NCI-H460 (cell line): ENCODE measurements around the gene ARHGAP12. TPM values are rescaled to one million over a fixed set of nuclear protein-coding genes. Genes with fewer than 3 reads are reported as not detected.

Source experiments
- DNase-seq: peaks from one replicate; pipeline ENCODE4 v3.0.0-alpha.2; 2016; ENCODE audit warnings: low read depth; ENCODE audit errors: extremely low read depth
- total RNA-seq: library from RNA; depleted of rRNA; stranded (reverse); fragments of >200 nt; shearing (Covaris generic); gene quantifications from 2 replicates; pipeline ENCODE4 v1.2.3, GENCODE V29; 2014

ARHGAP12 gene
- total RNA-seq, 1 experiment from 2014 or later: 35.9 TPM

GRCh38 chr10:31886885-31887284 lies 41.7 kb downstream of the ARHGAP12 start:
- no peak for DNase-seq

GRCh38 chr10:31885971-31886370 lies 42.7 kb downstream of the ARHGAP12 start:
- no peak for DNase-seq

GRCh38 chr10:31884386-31884785 lies 44.2 kb downstream of the ARHGAP12 start:
- DNase-seq: no peak

GRCh38 chr10:31883397-31883796 lies 45.2 kb downstream of the ARHGAP12 start:
- DNase-seq: no peak

- DNase-seq: no peak
These were observed 50.1 kb downstream of the ARHGAP12 start for GRCh38 chr10:31878486-31878885.

- DNase-seq: no peak
These were observed 51.8 kb downstream of the ARHGAP12 start for GRCh38 chr10:31876652-31877352.

GRCh38 chr10:31875608-31876007 lies 53.0 kb downstream of the ARHGAP12 start:
- no peak for DNase-seq

- no peak for DNase-seq
These were observed 54.9 kb downstream of the ARHGAP12 start for GRCh38 chr10:31873724-31874123.

- no peak for DNase-seq
These were observed 57.2 kb downstream of the ARHGAP12 start for GRCh38 chr10:31871266-31872065.

GRCh38 chr10:31867646-31868045 lies 61.0 kb downstream of the ARHGAP12 start:
- no peak for DNase-seq

GRCh38 chr10:31866118-31866670 lies 62.4 kb downstream of the ARHGAP12 start:
- no peak for DNase-seq

- peak; percentile 20 for DNase-seq
These were observed 63.7 kb downstream of the ARHGAP12 start for GRCh38 chr10:31864834-31865518.

- DNase-seq: no peak
These were observed 73.6 kb downstream of the ARHGAP12 start for GRCh38 chr10:31855033-31855432.

- no peak for DNase-seq
These were observed 75.0 kb downstream of the ARHGAP12 start for GRCh38 chr10:31853629-31854028.

GRCh38 chr10:31851216-31851615 lies 77.4 kb downstream of the ARHGAP12 start:
- no peak for DNase-seq

- DNase-seq: no peak
These were observed 81.1 kb downstream of the ARHGAP12 start for GRCh38 chr10:31847515-31847914.

GRCh38 chr10:31838709-31839108 lies 89.9 kb downstream of the ARHGAP12 start:
- DNase-seq: no peak

GRCh38 chr10:31838065-31838464 lies 90.6 kb downstream of the ARHGAP12 start:
- no peak for DNase-seq

- DNase-seq: peak; percentile 26
These were observed 91.8 kb downstream of the ARHGAP12 start for GRCh38 chr10:31836569-31837406.

- no peak for DNase-seq
These were observed 94.9 kb downstream of the ARHGAP12 start for GRCh38 chr10:31833753-31834152.
